ENCODE measurements around the gene SLC36A3. TPM values are rescaled to one million over a fixed set of nuclear protein-coding genes. Genes with fewer than 3 reads are reported as not detected.
A peak's percentile ranks its signal among the peaks of the same experiment; 100 is the strongest.
"Not testable (repeated sequence)": the region's sequence is repeated elsewhere in the genome, so short reads cannot be mapped to it uniquely, and the experiment has no call there.

Gene SLC36A3
- total and polyA plus RNA-seq, 3 donors from 2014 or later = 4.2 to 21.9 (median 8.3) TPM

DNA sequence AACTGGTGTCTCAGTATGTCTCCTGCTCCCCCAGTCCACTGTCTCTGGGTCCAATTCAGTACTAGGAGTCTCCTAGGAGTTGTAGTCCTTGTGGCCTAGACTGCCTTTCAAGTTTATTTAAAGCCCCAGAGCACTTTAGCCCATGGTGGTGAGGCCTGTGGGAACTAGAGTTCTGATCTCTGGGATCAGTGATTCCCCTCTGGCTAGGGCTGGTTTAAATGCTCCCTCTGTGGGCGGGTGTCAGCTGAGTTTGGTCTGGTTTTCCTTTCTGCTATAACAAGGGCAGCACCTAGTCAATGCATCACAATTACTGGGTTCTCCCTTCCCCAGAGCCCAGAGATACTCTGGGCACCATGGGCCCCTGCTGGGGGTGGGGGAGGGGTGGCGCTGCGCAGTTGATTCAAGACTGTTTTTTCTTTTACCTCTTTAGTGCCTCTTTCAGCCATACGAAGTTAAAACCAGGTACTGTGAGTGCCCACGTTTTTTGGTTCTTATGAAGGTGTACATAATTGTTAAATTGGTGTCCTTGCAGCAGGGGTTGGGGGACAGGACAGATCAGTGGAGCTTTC is 9.3 kb upstream of the SLC36A3 start:
- no peak overlapping the region for H3K27ac ChIP-seq
- 77 to 82% methylated on average over 5 of the region's 5 CpGs for WGBS, 2 donors
- no peak for DNase-seq
- no peak overlapping the region for H3K4me3 ChIP-seq
- H3K4me1 ChIP-seq = no peaks in the 10 kb centered on the region
- H3K36me3 ChIP-seq (ENCODE audit: low read depth, missing control alignments) = no peaks in the 10 kb centered on the region
- intact Hi-C loops (cut with DNase I; ENCODE audit: low total_unique reads) = no loop called here
- no peaks in the 10 kb centered on the region for H3K27me3 ChIP-seq
- TF ChIP-seq, protein P1, sequence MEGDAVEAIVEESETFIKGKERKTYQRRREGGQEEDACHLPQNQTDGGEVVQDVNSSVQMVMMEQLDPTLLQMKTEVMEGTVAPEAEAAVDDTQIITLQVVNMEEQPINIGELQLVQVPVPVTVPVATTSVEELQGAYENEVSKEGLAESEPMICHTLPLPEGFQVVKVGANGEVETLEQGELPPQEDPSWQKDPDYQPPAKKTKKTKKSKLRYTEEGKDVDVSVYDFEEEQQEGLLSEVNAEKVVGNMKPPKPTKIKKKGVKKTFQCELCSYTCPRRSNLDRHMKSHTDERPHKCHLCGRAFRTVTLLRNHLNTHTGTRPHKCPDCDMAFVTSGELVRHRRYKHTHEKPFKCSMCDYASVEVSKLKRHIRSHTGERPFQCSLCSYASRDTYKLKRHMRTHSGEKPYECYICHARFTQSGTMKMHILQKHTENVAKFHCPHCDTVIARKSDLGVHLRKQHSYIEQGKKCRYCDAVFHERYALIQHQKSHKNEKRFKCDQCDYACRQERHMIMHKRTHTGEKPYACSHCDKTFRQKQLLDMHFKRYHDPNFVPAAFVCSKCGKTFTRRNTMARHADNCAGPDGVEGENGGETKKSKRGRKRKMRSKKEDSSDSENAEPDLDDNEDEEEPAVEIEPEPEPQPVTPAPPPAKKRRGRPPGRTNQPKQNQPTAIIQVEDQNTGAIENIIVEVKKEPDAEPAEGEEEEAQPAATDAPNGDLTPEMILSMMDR (IDR thresholded peaks at IDR 0.05) = no peak
- TF ChIP-seq POLR2A (IDR thresholded peaks at IDR 0.05) = no peak
- H3K9me3 ChIP-seq = no peaks in the 10 kb centered on the region

GRCh38 chr5:151310932-151311331 is 7.4 kb upstream of the SLC36A3 start:
- H3K27me3 ChIP-seq = no peaks in the 10 kb centered on the region
- H3K4me1 ChIP-seq = no peaks in the 10 kb centered on the region
- DNase-seq = no peak
- no peaks in the 10 kb centered on the region for H3K9me3 ChIP-seq
- no peak for TF ChIP-seq POLR2A (IDR thresholded peaks at IDR 0.05)
- peak overlapping the region in 1 of 2 donors; percentile 54 for H3K4me3 ChIP-seq
- H3K36me3 ChIP-seq (ENCODE audit: low read depth, missing control alignments) = no peaks in the 10 kb centered on the region
- H3K27ac ChIP-seq = no peak overlapping the region
- intact Hi-C loops (cut with DNase I; ENCODE audit: low total_unique reads) = no loop called here

GRCh38 chr5:151309821-151310220 is 6.3 kb upstream of the SLC36A3 start:
- 64 to 72% methylated on average over 15 of the region's 15 CpGs for WGBS, 2 donors

GRCh38 chr5:151309266-151309665 is 5.7 kb upstream of the SLC36A3 start:
- DNase-seq; H3K36me3 ChIP-seq (ENCODE audit: low read depth, missing control alignments); H3K9me3 ChIP-seq; H3K27me3 ChIP-seq; H3K4me1 ChIP-seq; H3K27ac ChIP-seq; intact Hi-C loops (cut with DNase I; ENCODE audit: low total_unique reads): not testable (repeated sequence)
- WGBS, 2 donors = 75 to 80% methylated on average over 1 to 17 of the region's 27 CpGs
- peak overlapping the region; percentile 39 to 44 for H3K4me3 ChIP-seq

More at GRCh38 chr5:151309821-151310220, 6.3 kb upstream of the SLC36A3 start:
- H3K36me3 ChIP-seq (ENCODE audit: low read depth, missing control alignments); H3K9me3 ChIP-seq; H3K27ac ChIP-seq; H3K27me3 ChIP-seq; intact Hi-C loops (cut with DNase I; ENCODE audit: low total_unique reads); H3K4me1 ChIP-seq: not testable (repeated sequence)
- DNase-seq = peak; percentile 74
- peak overlapping the region; percentile 39 to 54 for H3K4me3 ChIP-seq

DNA sequence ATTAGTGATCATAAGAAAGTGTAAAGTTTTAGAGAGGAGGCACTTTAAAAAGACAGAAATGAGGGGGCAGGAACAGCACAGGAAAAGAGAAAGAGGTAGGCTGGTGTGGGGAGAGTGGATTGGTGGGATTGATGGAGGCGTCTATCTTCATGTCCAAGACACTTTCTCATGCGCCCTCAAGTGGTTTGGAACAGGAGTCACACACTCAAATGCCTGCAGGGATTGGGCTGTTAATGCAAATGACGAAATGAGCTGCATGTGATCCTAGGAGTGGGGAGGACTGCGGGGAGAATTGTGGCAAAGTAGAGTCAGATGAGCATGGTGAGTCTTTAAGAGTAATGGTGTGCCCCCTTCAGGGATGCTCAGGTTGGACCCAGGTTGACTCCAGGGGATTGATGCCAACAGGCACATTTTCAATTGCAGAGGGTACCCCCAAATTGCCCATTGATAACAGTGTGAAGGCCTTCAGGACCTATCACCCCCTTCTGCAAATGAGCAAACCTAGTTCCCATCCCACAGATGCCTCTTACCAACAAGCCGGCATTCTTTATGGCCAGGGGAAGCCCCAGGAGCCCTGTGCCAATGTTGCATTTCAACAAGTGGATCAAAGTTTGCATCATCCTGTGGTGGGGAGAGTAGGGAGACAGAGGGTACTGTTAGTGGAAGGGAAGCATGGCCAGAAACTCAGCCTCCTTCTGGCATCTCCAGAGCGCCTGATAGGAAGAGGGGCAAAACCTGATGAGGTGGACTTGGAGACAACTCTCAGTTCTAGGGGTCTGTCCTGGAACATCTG is 5.3 kb downstream of the SLC36A3 start:
- TF ChIP-seq, protein P1 (IDR thresholded peaks at IDR 0.05) = peak in 1 of 3 experiments; percentile 28
- no peak for TF ChIP-seq POLR2A (IDR thresholded peaks at IDR 0.05)

GRCh38 chr5:151296974-151297373 is 6.6 kb downstream of the SLC36A3 start:
- Histone ChIP-seq H3K27me3 (no peaks in the 10 kb centered on the region), H3K27ac (no peak overlapping the region), H3K4me3 (no peak overlapping the region), H3K9me3 (no peaks in the 10 kb centered on the region), H3K4me1 (no peaks in the 10 kb centered on the region), H3K36me3 (ENCODE audit: low read depth, missing control alignments) (no peaks in the 10 kb centered on the region)
- intact Hi-C loops (cut with DNase I; ENCODE audit: low total_unique reads) = no loop called here
- 93 to 94% methylated on average over 2 of the region's 2 CpGs for WGBS, 2 donors
- DNase-seq = no peak
- TF ChIP-seq, protein P1 (IDR thresholded peaks at IDR 0.05) = no peak
- TF ChIP-seq POLR2A (IDR thresholded peaks at IDR 0.05) = no peak

More for the DNA sequence above, 5.3 kb downstream of the SLC36A3 start:
- Histone ChIP-seq H3K27ac (no peak overlapping the region), H3K27me3 (no peaks in the 10 kb centered on the region), H3K9me3 (no peaks in the 10 kb centered on the region), H3K36me3 (ENCODE audit: low read depth, missing control alignments) (no peaks in the 10 kb centered on the region), H3K4me3 (no peak overlapping the region), H3K4me1 (no peaks in the 10 kb centered on the region)
- 65 to 73% methylated on average over 6 of the region's 6 CpGs for WGBS, 2 donors
- DNase-seq = peak; percentile 52
- intact Hi-C loops (cut with DNase I; ENCODE audit: low total_unique reads) = no loop called here

All from testis (tissue), 3 donors.